D721Med (cell line): ENCODE results near the gene TBX15.

Experiments used
- DNase-seq: peaks from one replicate; pipeline ENCODE4 v3.0.0; 2011; ENCODE audit warnings: low spot score; ENCODE audit not compliant: insufficient read length
- FAIRE-seq: peaks from 2 replicates; lab custom pipeline; 2011; peaks lifted over from hg19 to GRCh38; lab: Jason Lieb, UNC
- CTCF ChIP-seq: IDR thresholded peaks from 2 replicates; pipeline ENCODE4 v1.5.1; 2012; ENCODE audit warnings: mild to moderate bottlenecking, control low read depth; ENCODE audit not compliant: insufficient read depth; ENCODE audit errors: missing control alignments

The TBX15 gene

GRCh38 chr1:118947790-118948189 is 40.4 kb downstream of the TBX15 start:
- no peak for FAIRE-seq
- no peak for DNase-seq
- TF ChIP-seq CTCF = no peak

GRCh38 chr1:118947003-118947765 is 41.0 kb downstream of the TBX15 start:
- DNase-seq (no peak), FAIRE-seq (no peak)
- TF ChIP-seq CTCF = no peak

GRCh38 chr1:118945489-118945888 is 42.7 kb downstream of the TBX15 start:
- peak; percentile 5 for TF ChIP-seq CTCF
- FAIRE-seq = no peak
- DNase-seq = no peak

GRCh38 chr1:118944546-118944945 is 43.6 kb downstream of the TBX15 start:
- FAIRE-seq (no peak), DNase-seq (no peak)
- no peak for TF ChIP-seq CTCF

- no peak for TF ChIP-seq CTCF
- FAIRE-seq = no peak
- DNase-seq = no peak
Observed at GRCh38 chr1:118944133-118944532, 44.0 kb downstream of the TBX15 start.

- no peak for FAIRE-seq
- no peak for TF ChIP-seq CTCF
- no peak for DNase-seq
Observed at GRCh38 chr1:118940957-118941356, 47.2 kb downstream of the TBX15 start.

- DNase-seq (no peak), FAIRE-seq (no peak)
- TF ChIP-seq CTCF = no peak
Observed at GRCh38 chr1:118937413-118938072, 50.6 kb downstream of the TBX15 start.
